ENCODE measurements around the gene HERC4. TPM values are rescaled to one million over a fixed set of nuclear protein-coding genes. Genes with fewer than 3 reads are reported as not detected.

HERC4 gene, protein sequence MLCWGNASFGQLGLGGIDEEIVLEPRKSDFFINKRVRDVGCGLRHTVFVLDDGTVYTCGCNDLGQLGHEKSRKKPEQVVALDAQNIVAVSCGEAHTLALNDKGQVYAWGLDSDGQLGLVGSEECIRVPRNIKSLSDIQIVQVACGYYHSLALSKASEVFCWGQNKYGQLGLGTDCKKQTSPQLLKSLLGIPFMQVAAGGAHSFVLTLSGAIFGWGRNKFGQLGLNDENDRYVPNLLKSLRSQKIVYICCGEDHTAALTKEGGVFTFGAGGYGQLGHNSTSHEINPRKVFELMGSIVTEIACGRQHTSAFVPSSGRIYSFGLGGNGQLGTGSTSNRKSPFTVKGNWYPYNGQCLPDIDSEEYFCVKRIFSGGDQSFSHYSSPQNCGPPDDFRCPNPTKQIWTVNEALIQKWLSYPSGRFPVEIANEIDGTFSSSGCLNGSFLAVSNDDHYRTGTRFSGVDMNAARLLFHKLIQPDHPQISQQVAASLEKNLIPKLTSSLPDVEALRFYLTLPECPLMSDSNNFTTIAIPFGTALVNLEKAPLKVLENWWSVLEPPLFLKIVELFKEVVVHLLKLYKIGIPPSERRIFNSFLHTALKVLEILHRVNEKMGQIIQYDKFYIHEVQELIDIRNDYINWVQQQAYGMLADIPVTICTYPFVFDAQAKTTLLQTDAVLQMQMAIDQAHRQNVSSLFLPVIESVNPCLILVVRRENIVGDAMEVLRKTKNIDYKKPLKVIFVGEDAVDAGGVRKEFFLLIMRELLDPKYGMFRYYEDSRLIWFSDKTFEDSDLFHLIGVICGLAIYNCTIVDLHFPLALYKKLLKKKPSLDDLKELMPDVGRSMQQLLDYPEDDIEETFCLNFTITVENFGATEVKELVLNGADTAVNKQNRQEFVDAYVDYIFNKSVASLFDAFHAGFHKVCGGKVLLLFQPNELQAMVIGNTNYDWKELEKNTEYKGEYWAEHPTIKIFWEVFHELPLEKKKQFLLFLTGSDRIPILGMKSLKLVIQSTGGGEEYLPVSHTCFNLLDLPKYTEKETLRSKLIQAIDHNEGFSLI
- 10.3 and 13.0 TPM in 2 replicates for total RNA-seq (2014; rRNA removed; shearing (Covaris generic))

DNA sequence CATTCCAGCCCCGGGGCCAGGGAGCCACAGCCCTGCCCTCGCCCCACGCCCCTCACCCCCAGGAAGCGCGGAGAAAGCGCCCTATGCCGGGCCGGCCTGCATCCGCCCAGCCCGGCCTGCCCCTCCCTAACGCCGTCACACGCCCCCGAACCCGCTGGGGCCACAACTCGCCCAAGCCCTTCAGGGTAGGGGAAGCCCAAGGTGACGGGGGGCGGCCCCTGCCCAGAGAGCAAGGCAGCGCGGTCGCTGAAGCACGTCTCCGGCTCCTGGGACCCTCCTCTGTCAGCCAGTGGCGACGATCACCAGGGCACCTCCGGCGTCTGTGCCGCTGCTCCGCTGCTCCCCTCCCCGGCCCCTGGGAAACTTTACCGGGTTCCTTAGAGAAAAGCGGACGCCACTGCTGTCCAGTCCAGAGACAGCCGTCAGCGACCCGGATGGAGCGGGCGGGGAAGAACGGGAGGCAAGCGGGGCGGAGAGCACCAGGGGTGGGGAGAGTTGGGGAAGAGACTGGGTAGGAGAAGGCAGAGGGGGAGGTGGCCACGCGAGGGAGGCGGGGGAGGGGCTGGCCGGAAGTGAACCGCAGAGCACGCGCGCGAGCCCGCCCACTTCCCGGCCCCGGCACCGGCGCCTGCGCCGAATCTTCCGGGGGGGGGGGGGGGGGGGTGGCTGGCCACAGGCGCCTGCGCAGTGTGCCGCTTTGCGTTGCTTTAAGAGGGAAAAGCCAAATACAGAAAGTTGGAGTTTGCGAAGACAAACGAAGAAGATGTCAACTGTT, at the start of gene HERC4:
TSS of gene HERC4 (minus strand) at position 509 of the 775 bp plus-strand sequence. CDS start 2,175 bp downstream, outside the sequence.

GRCh38 chr10:68109331-68109730, 34.2 kb upstream of the HERC4 start, which contains the start of gene MYPN:
Gene MYPN, plus strand, starts transcription at chr10:68109488. Its CDS starts 11,951 bp downstream, at chr10:68121439.

GRCh38 chr10:67884313-67884841, 190.7 kb downstream of the HERC4 start, which contains the start of gene SIRT1:
Gene SIRT1, plus strand, starts transcription at chr10:67884656. Its CDS starts 66 bp downstream, at chr10:67884722.

Small RNAs within 50 kb of the gene (small RNA-seq; reads per million reads assigned to genes)
- gene RN7SL220P = not detected

Other genes starting within 250 kb of the HERC4 start
- gene DNAJC12, start 237.1 kb downstream of the HERC4 start, total RNA-seq (2014; rRNA removed; shearing (Covaris generic)) = 6.4 and 9.7 TPM in 2 replicates
- gene SIRT1, start 190.6 kb downstream of the HERC4 start, total RNA-seq (2014; rRNA removed; shearing (Covaris generic)) = 8.3 and 9.3 TPM in 2 replicates
- 0.08 and 0.50 TPM in 2 replicates for gene MYPN, start 34.2 kb upstream of the HERC4 start, total RNA-seq (2014; rRNA removed; shearing (Covaris generic))
- gene ATOH7, start 156.8 kb upstream of the HERC4 start, total RNA-seq (2014; rRNA removed; shearing (Covaris generic)) = 0.23 and 0.90 TPM in 2 replicates